HL-60 (cell line): ENCODE data around the gene FAM240A.

ENCODE experiments used
- DNase-seq, 2 experiments: peaks; one replicate each; pipeline ENCODE4 v3.0.0-alpha.2; 2010 to 2020; ENCODE audit warnings: low read depth in 1 of 2, low spot score in 1 of 2
- H3K27ac ChIP-seq: fragments of 250-450 bp; sonication (Bioruptor Pico); replicated peaks from 2 replicates; pipeline ENCODE4 v1.5.1; 2020; ENCODE audit warnings: mild to moderate bottlenecking, moderate library complexity
- H3K27me3 ChIP-seq: fragments of 250-450 bp; sonication (Bioruptor Pico); 2 replicates; pipeline ENCODE4 v1.5.1; 2021; ENCODE audit warnings: mild to moderate bottlenecking, moderate library complexity; ENCODE audit not compliant: insufficient read depth, poor library complexity, severe bottlenecking
- H3K4me3 ChIP-seq: replicated peaks from 2 replicates; pipeline ENCODE4 v1.5.1; 2011; ENCODE audit warnings: mild to moderate bottlenecking, control low read depth, low read length; ENCODE audit not compliant: insufficient read depth
- CTCF ChIP-seq: IDR thresholded peaks from one replicate; pipeline ENCODE4 v1.5.1; 2011; ENCODE audit warnings: low read length, control low read depth, inconsistent platforms; ENCODE audit not compliant: insufficient read depth
- GABPA ChIP-seq: IDR thresholded peaks from 2 replicates; pipeline ENCODE4 v1.6.1; 2012; ENCODE audit warnings: low read depth
- POLR2AphosphoS5 ChIP-seq: IDR thresholded peaks from 2 replicates; pipeline ENCODE4 v1.6.1; 2012; ENCODE audit warnings: low read depth
- REST ChIP-seq: IDR thresholded peaks from 2 replicates; pipeline ENCODE4 v1.6.1; 2012; ENCODE audit warnings: low read depth; ENCODE audit not compliant: insufficient replicate concordance
- SPI1 ChIP-seq: IDR thresholded peaks from 2 replicates; pipeline ENCODE4 v1.6.1; 2012; ENCODE audit warnings: low read depth, mild to moderate bottlenecking, borderline replicate concordance

The FAM240A gene

GRCh38 chr3:46670000-46670890 lies 57.9 kb downstream of the FAM240A start:
- Histone ChIP-seq H3K4me3 (no peak overlapping the region), H3K27me3 (no peaks in the 10 kb centered on the region), H3K27ac (no peak overlapping the region)
- TF ChIP-seq REST = no peak
- no peak for TF ChIP-seq SPI1
- DNase-seq = no peak

GRCh38 chr3:46670891-46671427 lies 58.6 kb downstream of the FAM240A start:
- no peak for TF ChIP-seq CTCF
- TF ChIP-seq POLR2AphosphoS5 = no peak
- TF ChIP-seq GABPA = no peak
- no peak for TF ChIP-seq SPI1
- no peak for TF ChIP-seq REST
- no peak for DNase-seq
- H3K27ac ChIP-seq = no peak overlapping the region

GRCh38 chr3:46671541-46672348 lies 59.4 kb downstream of the FAM240A start:
- no peaks in the 10 kb centered on the region for H3K27me3 ChIP-seq
- no peak for TF ChIP-seq GABPA
- TF ChIP-seq REST = no peak
- TF ChIP-seq POLR2AphosphoS5 = no peak
- no peak for TF ChIP-seq SPI1
- TF ChIP-seq CTCF = no peak
- no peak overlapping the region for H3K4me3 ChIP-seq
- no peak for DNase-seq
- H3K27ac ChIP-seq = no peak overlapping the region

More at GRCh38 chr3:46670891-46671427, 58.6 kb downstream of the FAM240A start:
- Histone ChIP-seq H3K4me3 (no peak overlapping the region), H3K27me3 (no peaks in the 10 kb centered on the region)
